Glutamatergic neuron (in vitro differentiated cells): Measurements from ENCODE around the gene DCTN5. TPM values are rescaled to one million over a fixed set of nuclear protein-coding genes. Genes with fewer than 3 reads are reported as not detected.
"Not testable (repeated sequence)": the region's sequence is repeated elsewhere in the genome, so short reads cannot be mapped to it uniquely, and the experiment has no call there.

Experiments used
- DNase-seq: peaks from one replicate; pipeline ENCODE4 v3.0.0; 2022
- H3K27ac Mint-ChIP-seq: one replicate; pipeline ENCODE4 v1.8.0; 2020; ENCODE audit warnings: mild to moderate bottlenecking, mixed read lengths, inconsistent platforms; ENCODE audit not compliant: unreplicated experiment
- H3K27me3 Mint-ChIP-seq: one replicate; pipeline ENCODE4 v1.8.0; 2020; ENCODE audit warnings: mild to moderate bottlenecking, moderate library complexity, mixed read lengths, inconsistent platforms; ENCODE audit not compliant: unreplicated experiment
- H3K36me3 Mint-ChIP-seq: one replicate; pipeline ENCODE4 v1.8.0; 2020; ENCODE audit warnings: mild to moderate bottlenecking, mixed read lengths, inconsistent platforms; ENCODE audit not compliant: unreplicated experiment
- H3K4me1 Mint-ChIP-seq: one replicate; pipeline ENCODE4 v1.8.0; 2020; ENCODE audit warnings: mild to moderate bottlenecking, low read depth, mixed read lengths, inconsistent platforms; ENCODE audit not compliant: unreplicated experiment
- H3K4me3 Mint-ChIP-seq: one replicate; pipeline ENCODE4 v1.8.0; 2020; ENCODE audit warnings: mild to moderate bottlenecking, mixed read lengths, inconsistent platforms; ENCODE audit not compliant: unreplicated experiment
- H3K9me3 Mint-ChIP-seq: one replicate; pipeline ENCODE4 v1.8.0; 2020; ENCODE audit warnings: mild to moderate bottlenecking, moderate library complexity, mixed read lengths, inconsistent platforms; ENCODE audit not compliant: unreplicated experiment
- CTCF ChIP-seq: fragments of 200-600 bp; sonication (generic); IDR thresholded peaks from one replicate; pipeline ENCODE4 v1.5.0; 2021; ENCODE audit not compliant: partially characterized antibody, unreplicated experiment
- total RNA-seq: library from RNA; stranded (reverse); fragmentation: NEBNext Ultra II Directional; extraction: Animal tissue kit (Norgen Biotek cat#: 25700); gene quantifications from one replicate; pipeline ENCODE4 v1.2.1, GENCODE V29; 2021; ENCODE audit not compliant: unreplicated experiment

The DCTN5 gene
- total RNA-seq, 1 donor from 2014 or later: 96.5 TPM

DNA sequence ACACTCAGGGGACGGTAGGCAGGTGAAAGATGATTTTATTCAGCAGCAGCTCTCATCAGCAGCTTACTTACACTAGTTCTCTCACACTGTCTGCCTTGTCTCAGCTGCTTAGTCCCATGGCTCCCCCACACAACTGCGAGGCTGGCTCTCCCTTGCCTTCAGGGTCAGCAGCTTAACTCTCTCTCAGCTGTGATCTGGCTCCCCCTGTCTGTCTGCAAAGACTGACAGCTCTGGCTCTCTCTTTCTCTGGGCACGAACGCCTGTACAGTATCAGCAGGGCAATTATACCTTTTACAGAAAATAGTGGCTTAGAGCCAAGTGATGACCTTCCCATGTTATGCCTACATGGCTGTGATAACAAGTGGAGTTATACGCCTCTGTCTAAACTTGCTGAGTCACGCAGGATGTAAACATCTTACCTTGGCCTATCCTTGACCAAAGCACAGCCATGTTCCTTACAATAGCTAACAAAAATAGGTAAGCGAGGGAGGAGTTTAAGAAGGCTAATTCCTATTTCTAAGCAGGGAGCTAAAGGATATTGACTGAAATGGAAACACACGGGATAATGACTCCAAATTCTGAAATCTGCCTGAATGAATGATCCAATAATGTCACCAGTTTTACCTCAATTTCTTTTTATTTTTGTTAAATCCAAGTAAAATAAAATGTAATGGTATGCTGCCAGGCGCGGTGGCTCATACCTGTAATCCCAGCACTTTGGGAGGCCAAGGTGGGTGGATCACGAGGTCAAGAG lies 44.1 kb upstream of the DCTN5 start:
- Mint-ChIP-seq H3K36me3 (no peaks in the 10 kb centered on the region), H3K27ac (peak overlapping the region; percentile 53), H3K9me3 (no peaks in the 10 kb centered on the region), H3K4me1 (peaks cover 7% of the 10 kb centered on the region), H3K27me3 (peaks cover 4% of the 10 kb centered on the region), H3K4me3 (peak overlapping the region; percentile 80)
- TF ChIP-seq CTCF: no peak
- peak; percentile 57 for DNase-seq

- no peaks in the 10 kb centered on the region for H3K36me3 Mint-ChIP-seq
Measured at GRCh38 chr16:23607726-23608125, 33.5 kb upstream of the DCTN5 start.

GRCh38 chr16:23608194-23608593 lies 33.1 kb upstream of the DCTN5 start:
- Mint-ChIP-seq H3K36me3 (no peaks in the 10 kb centered on the region), H3K9me3 (no peaks in the 10 kb centered on the region), H3K4me3 (no peak overlapping the region), H3K27me3 (peaks cover 2% of the 10 kb centered on the region), H3K27ac (no peak overlapping the region), H3K4me1 (no peaks in the 10 kb centered on the region)
- TF ChIP-seq CTCF: no peak
- DNase-seq: no peak

More at GRCh38 chr16:23607726-23608125, 33.5 kb upstream of the DCTN5 start:
- Mint-ChIP-seq H3K27me3 (peaks cover 2% of the 10 kb centered on the region), H3K4me1 (no peaks in the 10 kb centered on the region), H3K9me3 (no peaks in the 10 kb centered on the region), H3K4me3 (no peak overlapping the region), H3K27ac (no peak overlapping the region)
- no peak for TF ChIP-seq CTCF
- no peak for DNase-seq

DNA sequence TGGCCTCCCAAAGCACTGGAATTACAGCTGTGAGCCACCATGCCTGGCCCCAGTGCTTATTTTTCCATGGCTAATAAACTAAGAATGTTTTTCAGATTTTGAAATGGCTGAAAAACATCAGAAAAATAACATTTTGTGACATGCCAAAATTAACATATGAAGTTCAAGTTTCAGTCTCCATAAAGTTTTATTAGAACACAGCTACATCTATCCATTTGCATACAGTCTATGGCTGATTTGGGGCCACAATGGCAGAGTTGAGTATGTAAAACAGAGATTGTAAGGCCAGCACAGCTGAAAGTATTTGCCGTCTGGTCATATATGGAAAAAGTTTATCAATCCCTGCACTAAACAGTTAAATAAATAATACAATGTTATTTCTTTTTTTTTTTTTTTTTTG lies 31.3 kb upstream of the DCTN5 start:
- no peak for TF ChIP-seq CTCF
- no peak for DNase-seq
- peaks cover 2% of the 10 kb centered on the region for H3K27me3 Mint-ChIP-seq
- no peak overlapping the region for H3K4me3 Mint-ChIP-seq
- H3K36me3 Mint-ChIP-seq: no peaks in the 10 kb centered on the region
- no peaks in the 10 kb centered on the region for H3K9me3 Mint-ChIP-seq
- no peak overlapping the region for H3K27ac Mint-ChIP-seq
- no peaks in the 10 kb centered on the region for H3K4me1 Mint-ChIP-seq

DNA sequence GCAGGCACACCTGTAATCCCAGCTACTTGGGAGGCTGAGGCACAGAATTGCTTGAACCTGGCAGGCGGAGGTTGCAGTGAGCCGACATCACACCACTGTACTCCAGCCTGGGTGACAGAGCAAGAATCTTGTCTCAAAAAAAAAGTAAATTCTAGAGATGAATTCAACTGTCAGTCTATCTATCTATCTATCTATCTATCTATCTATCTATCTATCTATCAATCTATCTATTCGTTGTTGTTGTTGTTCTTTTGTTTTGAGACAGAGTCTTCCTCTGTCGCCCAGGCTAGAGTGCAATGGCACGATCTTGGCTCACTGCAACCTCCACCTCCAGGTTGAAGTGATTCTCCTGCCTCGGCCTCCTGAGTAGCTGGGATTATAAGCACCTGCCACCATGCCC lies 30.4 kb upstream of the DCTN5 start:
- H3K36me3 Mint-ChIP-seq, DNase-seq, H3K9me3 Mint-ChIP-seq, H3K4me3 Mint-ChIP-seq, H3K4me1 Mint-ChIP-seq, H3K27ac Mint-ChIP-seq, H3K27me3 Mint-ChIP-seq: not testable (repeated sequence)
